ENCODE measurements around the gene PDGFA. TPM values are rescaled to one million over a fixed set of nuclear protein-coding genes. Genes with fewer than 3 reads are reported as not detected.

Gene PDGFA
- total RNA-seq, 2 experiments from 2014 or later = 0.23 to 0.53 TPM

DNA sequence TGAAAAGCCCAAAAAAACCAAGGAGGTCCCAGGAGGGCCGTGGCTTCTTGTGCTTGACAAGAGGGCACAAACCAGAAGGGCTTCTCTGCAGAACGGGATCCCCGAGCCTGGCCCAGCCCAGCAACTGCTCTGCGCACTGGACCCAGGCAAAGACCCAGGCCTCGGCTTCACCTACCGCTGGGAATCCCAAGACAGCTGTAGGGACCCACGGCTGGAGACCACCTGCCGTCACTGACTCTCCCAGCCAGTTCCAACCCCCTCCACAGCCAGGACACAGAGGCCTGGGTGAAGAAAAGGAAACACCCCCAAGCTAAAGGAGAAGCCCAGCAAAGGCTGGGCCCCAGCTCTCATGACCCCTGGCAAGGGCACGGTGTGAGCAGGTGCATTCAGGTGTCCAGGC is 24.3 kb downstream of the PDGFA start:
- Mint-ChIP-seq H3K4me1 (peaks cover 4% of the 10 kb centered on the region), H3K4me3 (no peak overlapping the region), H3K36me3 (no peaks in the 10 kb centered on the region), H3K27me3 (no peaks in the 10 kb centered on the region), H3K27ac (no peak overlapping the region), H3K9me3 (no peaks in the 10 kb centered on the region)
- no peak for ATAC-seq (ENCODE audit: low read depth)
- POLR2A ChIA-PET = no interaction called here
- DNase-seq = no peak

DNA sequence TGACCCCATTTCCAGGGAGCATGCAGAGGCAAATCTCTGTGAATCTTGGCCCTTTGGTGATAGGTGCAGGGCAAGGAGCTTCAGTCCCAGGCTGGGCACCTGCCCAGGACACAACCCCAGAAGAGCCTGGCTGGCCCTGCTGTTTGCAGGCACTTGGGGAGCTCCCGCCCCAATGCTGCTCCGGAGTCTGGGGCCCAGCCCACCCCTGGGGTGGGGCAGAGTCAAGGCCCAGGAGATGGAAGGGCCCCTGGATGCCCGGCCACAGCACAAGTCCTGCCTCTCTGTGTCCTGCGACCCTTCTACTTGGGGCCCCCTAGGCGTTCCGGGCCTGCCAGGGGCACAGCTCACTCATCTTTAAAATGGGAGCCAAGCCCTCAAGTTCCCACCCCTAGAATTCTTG is 24.7 kb downstream of the PDGFA start:
- POLR2A ChIA-PET = no interaction called here
- Mint-ChIP-seq H3K4me1 (peaks cover 4% of the 10 kb centered on the region), H3K9me3 (no peaks in the 10 kb centered on the region), H3K4me3 (no peak overlapping the region), H3K27ac (no peak overlapping the region), H3K36me3 (no peaks in the 10 kb centered on the region), H3K27me3 (no peaks in the 10 kb centered on the region)
- DNase-seq = peak; percentile 24
- no peak for ATAC-seq (ENCODE audit: low read depth)

DNA sequence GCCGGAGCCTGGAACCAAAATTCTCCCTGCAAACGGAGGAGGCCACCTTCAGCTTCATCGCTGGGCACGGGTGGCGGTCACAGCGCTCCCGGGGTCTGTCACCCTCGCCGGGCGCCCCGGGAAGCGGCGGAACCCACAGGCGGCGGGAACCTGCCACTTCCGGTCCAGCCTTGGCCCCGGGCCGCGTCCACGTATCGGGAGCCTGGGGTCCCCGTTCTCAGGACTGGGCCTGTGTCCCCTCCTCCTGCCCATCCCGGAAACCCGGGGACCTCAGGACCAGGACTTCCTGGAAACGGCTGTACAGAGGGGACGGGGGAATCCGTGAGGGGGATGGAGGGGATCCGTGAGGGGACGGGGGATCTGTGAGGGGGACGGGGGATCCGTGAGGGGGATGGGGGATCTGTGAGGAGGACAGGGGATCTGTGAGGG is 25.4 kb downstream of the PDGFA start:
- peak; percentile 16 for DNase-seq
- POLR2A ChIA-PET = no interaction called here

DNA sequence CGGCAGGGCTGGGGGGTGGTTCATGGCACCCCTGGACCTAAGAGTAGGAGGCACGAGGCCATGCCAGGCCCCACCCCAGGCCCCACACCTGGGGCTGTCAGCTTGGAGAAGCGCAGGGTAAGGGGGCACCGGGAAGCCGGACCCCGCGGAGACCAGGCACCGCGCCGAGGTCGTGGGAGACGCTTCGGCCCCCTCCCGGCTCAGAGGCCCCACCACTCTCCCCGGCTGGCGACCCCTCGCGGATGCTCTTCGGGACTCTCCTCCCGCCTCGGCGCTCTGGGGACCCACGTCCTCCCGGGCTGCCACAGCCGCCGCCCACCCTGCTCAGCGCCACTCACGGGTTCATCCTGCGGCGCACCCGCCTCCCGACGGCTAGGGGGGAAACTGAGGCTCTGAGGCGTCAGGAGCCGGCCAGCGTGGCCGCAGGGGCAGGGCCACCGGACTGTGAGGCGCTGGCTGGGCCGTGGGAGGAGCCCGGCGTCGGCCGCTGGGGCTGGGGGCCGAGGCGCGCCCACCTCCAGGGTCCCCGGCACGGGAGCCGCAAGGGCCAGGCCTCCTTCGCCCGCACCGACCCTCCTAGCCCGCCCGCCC is 25.9 kb downstream of the PDGFA start:
- no peaks in the 10 kb centered on the region for H3K9me3 Mint-ChIP-seq
- peaks cover 4% of the 10 kb centered on the region for H3K4me1 Mint-ChIP-seq
- no peaks in the 10 kb centered on the region for H3K36me3 Mint-ChIP-seq
- POLR2A ChIA-PET = no interaction called here
- ATAC-seq (ENCODE audit: low read depth) (no peak), DNase-seq (peak; percentile 7)
- no peak overlapping the region for H3K4me3 Mint-ChIP-seq
- H3K27ac Mint-ChIP-seq = no peak overlapping the region
- no peaks in the 10 kb centered on the region for H3K27me3 Mint-ChIP-seq

More for the DNA sequence above, 25.4 kb downstream of the PDGFA start:
- Mint-ChIP-seq H3K4me1 (peaks cover 4% of the 10 kb centered on the region), H3K9me3 (no peaks in the 10 kb centered on the region), H3K27ac (no peak overlapping the region), H3K4me3 (no peak overlapping the region), H3K27me3 (no peaks in the 10 kb centered on the region), H3K36me3 (no peaks in the 10 kb centered on the region)
- no peak for ATAC-seq (ENCODE audit: low read depth)

DNA sequence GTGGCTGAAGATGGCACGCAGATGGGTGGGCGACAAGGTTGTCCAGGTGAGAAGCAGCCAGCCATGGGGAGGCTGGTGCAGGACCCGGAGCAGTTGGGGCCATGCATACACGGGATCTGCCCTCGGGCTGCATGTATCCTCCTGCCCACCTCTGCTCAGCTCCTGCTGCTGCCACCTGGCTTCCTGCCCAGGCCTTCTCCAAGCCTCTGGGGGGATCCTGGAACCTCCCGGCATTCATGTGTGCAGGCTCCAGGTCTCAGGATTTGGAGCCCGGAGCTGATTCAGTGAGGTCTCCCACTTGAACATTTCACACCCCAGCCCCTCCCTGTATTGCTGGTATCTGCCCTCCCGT is 27.0 kb downstream of the PDGFA start:
- Mint-ChIP-seq H3K27me3 (peaks cover 8% of the 10 kb centered on the region), H3K4me3 (no peak overlapping the region), H3K9me3 (no peaks in the 10 kb centered on the region), H3K27ac (no peak overlapping the region), H3K36me3 (no peaks in the 10 kb centered on the region), H3K4me1 (no peaks in the 10 kb centered on the region)
- ATAC-seq (ENCODE audit: low read depth) (no peak), DNase-seq (no peak)
- POLR2A ChIA-PET = no interaction called here

DNA sequence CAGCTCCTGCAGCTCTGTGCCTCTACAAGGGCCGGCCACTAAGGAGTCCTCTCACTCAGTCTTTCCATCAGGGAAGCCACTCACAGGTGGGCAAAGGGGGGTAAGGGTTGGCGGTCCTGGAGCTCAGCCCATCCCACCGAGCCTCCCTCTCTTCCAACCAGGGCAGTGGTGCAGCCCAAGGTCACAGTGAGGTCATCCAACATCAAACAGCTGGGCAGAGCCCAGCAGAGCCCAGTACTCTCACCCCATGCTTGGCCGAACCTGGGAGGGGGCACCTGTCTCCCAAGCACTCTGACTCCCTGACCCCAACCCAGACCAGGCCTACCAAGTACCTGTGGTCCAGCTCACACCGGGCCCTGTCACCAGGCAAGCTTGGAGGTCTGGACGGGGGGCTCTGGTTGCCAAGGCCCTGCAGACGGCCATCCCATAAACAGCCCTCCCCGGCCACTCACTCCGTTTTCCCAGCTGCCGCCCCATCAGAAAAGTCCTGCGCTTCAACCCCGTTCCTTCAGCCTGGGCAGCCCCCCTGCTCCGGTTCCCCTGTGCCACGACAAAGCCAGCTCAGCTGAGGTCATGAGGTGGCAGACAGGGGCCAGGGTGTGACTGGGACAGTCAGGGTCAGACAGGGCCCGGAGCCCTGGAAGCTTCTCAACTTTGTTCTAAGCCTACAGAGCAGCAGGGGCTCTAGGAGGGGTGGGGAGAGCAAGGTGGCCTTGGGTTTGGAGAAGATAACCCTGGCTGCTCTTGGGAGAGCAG is 27.5 kb downstream of the PDGFA start:
- Mint-ChIP-seq H3K9me3 (no peaks in the 10 kb centered on the region), H3K4me3 (no peak overlapping the region), H3K4me1 (no peaks in the 10 kb centered on the region), H3K36me3 (no peaks in the 10 kb centered on the region), H3K27me3 (peaks cover 13% of the 10 kb centered on the region), H3K27ac (no peak overlapping the region)
- ATAC-seq (ENCODE audit: low read depth) (no peak), DNase-seq (peak; percentile 17)
- POLR2A ChIA-PET = no interaction called here

DNA sequence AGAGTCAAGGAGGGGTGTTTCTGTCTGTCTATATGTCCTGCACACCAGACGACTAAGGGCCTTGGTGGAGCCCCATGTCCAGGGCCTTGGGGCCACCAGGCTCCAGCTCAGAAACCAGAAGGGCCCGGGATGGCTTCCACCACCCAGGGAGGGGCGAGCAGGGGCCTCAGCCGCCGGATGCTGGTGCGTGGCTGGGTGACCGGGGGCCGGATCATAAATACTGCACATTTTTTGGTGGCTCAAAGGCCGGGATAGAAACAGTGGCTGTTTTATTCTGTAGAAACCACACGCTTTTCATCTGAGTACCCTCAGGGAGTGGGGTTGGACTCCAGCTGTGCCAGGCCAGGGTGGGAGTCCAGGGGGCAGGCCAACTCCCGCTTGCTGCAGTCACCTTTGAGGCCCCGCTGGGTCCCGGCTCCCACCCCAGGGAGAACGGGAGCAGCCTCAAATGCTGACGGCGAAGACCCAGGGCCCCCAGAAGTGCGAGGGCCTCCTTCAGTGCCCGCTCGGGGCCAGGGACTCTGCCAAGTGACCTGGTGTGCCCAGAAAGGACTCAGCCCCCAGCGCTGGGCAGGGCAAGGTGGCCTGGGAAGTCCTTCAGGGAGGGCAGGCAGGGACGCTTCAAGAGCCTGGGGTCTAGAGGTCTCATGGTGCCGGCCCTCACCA is 28.2 kb downstream of the PDGFA start:
- Mint-ChIP-seq H3K27me3 (peaks cover 16% of the 10 kb centered on the region), H3K27ac (no peak overlapping the region), H3K4me3 (no peak overlapping the region), H3K9me3 (no peaks in the 10 kb centered on the region), H3K36me3 (no peaks in the 10 kb centered on the region), H3K4me1 (no peaks in the 10 kb centered on the region)
- POLR2A ChIA-PET = no interaction called here
- DNase-seq (no peak), ATAC-seq (ENCODE audit: low read depth) (no peak)

DNA sequence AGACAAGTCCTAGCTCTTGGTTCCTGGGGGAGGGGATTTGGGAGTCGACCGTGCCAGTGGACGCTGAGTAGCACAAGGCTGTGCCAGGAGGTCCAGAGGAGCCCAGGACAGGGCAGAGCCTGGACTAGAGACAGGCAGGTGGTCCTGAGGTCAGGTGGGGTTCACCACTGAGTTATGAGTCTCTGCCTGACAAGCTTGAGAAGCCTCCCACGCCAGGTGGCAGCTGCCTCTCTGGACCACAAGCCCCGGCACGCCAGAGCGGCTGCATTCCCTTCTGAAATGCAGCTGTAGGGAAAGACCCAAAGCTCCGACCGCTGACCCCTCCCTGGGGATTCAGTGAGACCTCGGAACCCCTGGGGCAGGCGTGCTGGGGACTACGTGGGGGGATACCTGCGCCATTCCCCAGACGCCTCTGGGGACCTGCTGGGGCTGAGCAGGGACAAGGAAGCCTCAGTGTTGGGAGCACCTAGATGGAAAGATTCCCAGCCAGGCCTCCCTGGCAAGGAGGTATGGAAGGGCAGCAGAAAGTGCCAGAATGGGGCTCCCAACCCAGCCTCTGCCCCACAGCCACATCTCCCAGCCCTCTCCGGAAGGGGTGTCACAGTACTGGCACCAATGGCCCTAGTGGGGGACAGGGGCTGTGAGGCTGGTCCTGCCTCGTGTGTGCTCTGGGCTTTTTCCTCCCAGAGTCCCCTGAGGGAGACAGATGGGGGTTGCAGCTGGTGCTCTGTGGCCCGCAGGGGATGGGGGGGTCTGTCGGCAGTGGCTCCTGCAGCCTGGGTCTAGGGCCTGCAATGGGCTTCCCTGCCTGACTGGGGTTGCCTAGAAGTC is 29.0 kb downstream of the PDGFA start:
- POLR2A ChIA-PET = no interaction called here
- Mint-ChIP-seq H3K27ac (no peak overlapping the region), H3K4me3 (no peak overlapping the region), H3K27me3 (peaks cover 16% of the 10 kb centered on the region), H3K4me1 (no peaks in the 10 kb centered on the region), H3K36me3 (no peaks in the 10 kb centered on the region), H3K9me3 (no peaks in the 10 kb centered on the region)
- no peak for ATAC-seq (ENCODE audit: low read depth)
- DNase-seq = no peak

DNA sequence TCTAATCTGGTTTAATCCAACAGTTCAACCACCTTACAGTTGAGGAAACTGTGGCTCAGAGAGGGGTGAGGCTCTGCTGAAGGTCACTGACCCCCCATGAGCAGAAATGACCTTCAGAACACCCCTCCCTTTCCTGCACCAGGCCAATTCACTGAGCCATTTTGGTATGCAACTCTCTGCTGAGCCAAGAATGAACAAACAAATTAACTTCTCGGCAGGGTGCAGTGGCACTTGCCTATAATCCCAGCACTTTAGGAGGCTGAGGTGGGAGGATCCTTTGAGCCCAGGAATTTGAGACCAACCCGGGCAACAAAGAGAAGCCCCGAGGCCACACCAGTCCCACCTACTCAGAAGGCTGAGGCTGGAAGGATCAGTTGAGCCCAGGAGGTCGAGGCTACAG is 29.8 kb downstream of the PDGFA start:
- Mint-ChIP-seq H3K36me3 (no peaks in the 10 kb centered on the region), H3K27ac (no peak overlapping the region), H3K4me1 (no peaks in the 10 kb centered on the region), H3K4me3 (no peak overlapping the region), H3K9me3 (no peaks in the 10 kb centered on the region), H3K27me3 (peaks cover 16% of the 10 kb centered on the region)
- ATAC-seq (ENCODE audit: low read depth) = no peak
- DNase-seq = no peak
- POLR2A ChIA-PET = no interaction called here

DNA sequence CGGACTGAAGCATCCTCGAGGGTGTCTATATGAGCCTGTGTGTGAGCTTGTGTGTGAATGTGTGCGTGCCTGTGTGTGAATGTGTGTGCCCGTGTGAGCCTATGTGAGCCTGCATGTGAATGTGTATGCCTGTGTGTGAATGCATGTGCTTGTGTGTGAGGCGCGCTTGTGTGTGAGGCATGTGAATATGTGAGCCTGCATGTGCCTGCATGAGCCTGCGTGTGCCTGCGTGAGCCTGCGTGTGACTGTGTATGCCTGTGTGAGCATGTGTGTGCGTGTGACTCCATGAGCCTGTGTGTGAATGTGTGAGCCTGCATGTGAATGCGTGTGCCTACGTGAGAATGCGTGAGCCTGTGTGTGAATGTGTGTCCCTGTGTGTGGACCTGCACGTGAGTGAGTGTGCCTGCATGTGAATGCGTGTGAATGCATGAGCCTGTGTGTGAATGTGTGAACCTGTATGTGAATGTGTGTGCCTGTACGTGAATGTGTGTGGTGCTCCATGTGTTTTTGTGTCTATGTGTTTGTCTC is 33.4 kb downstream of the PDGFA start:
- no peaks in the 10 kb centered on the region for H3K36me3 Mint-ChIP-seq
- ATAC-seq (ENCODE audit: low read depth) (no peak), DNase-seq (no peak)
- no peak overlapping the region for H3K27ac Mint-ChIP-seq
- POLR2A ChIA-PET = no interaction called here
- H3K4me3 Mint-ChIP-seq = no peak overlapping the region
- peaks cover 16% of the 10 kb centered on the region for H3K27me3 Mint-ChIP-seq
- H3K9me3 Mint-ChIP-seq = peaks cover 9% of the 10 kb centered on the region
- H3K4me1 Mint-ChIP-seq = no peaks in the 10 kb centered on the region

DNA sequence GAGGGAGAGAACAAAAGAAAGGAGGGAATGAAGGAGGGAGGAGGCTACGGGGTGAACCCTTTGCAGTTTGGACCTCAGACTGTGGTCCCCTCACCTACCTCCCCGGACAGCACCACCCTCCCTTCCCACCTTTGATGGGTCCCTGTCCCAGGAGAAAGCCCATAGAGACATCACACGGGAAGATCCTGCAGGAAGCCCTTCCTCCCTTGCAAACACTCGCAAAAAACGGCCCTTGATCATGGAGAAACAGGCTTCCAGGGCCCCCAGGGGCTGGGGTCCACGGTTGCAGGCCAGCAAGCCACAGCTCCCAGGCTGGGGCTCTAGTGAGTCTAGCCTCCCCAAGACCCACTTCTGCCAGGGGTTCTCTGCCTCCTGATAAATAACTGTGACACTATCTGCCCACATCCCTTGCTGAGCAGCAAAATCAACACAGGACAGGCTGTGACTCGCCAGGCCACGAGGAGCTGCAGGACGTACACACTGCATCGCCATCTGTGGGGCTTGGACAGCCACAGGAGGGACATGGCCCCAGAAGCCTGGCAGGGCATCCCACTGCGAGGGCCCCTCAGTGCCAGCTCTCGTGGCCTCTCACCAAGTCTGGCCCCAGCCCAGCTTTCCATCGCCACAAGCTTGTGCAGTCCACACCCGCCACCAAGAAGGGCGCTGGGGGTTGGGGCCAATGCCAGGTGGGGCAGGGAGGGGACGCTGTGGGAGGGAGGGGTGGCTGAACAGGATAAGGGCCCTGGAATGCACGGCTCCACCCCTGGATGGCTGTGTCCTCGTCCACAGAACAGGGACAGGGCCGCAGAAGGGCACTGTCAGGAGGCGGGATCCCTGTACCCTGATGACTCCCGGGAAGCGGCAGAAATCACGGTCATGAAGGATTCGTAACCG is 34.2 kb downstream of the PDGFA start:
- Mint-ChIP-seq H3K4me3 (no peak overlapping the region), H3K36me3 (no peaks in the 10 kb centered on the region), H3K9me3 (peaks cover 9% of the 10 kb centered on the region), H3K27ac (no peak overlapping the region), H3K4me1 (no peaks in the 10 kb centered on the region), H3K27me3 (peaks cover 16% of the 10 kb centered on the region)
- POLR2A ChIA-PET = no interaction called here
- no peak for ATAC-seq (ENCODE audit: low read depth)
- no peak for DNase-seq

DNA sequence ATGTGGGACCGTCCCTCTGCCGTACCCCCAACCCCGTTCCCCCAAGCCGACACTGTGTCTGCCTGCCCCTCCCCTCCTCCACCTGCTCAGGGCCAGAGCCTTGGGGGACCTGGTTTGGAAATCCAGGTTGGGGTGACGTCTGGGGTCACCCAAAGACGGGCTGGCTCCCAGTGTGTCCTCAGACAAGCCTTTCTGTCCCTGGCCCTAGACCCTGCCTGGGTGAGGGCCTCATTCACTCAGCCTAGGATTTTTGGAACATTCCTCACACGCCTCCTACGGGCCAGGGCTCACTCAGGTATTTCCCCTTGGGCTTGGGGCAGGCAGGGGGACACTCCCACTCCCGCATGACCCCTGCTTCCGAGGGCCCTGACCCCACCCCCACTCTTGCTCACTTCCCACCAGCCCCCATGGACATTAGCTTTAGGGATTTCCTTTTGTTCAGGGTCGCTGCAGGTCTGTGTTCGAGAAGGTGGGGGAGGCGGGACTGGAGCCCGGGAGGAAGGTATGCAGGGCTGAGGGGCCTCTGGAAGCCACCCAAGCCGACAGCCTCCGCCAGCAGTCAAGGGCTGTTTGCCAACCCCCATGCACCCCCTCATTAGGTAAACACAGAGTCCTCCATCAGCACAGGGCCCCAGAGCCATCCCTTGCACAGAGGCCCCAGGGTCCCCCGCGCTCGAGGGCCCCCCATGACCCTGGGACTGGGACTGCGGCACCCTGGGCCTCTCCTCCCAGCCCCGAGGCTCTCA is 35.1 kb downstream of the PDGFA start:
- Mint-ChIP-seq H3K27ac (no peak overlapping the region), H3K27me3 (peaks cover 16% of the 10 kb centered on the region), H3K4me1 (no peaks in the 10 kb centered on the region), H3K9me3 (peaks cover 9% of the 10 kb centered on the region), H3K36me3 (no peaks in the 10 kb centered on the region), H3K4me3 (no peak overlapping the region)
- POLR2A ChIA-PET = no interaction called here
- DNase-seq (no peak), ATAC-seq (ENCODE audit: low read depth) (no peak)
